Esophagus squamous epithelium (tissue), 4 donors: ENCODE data around the gene LRRC8C.

Experiments used
- POLR2A ChIP-seq, 4 donors: fragments of 450-650 bp; IDR thresholded peaks; one replicate each; pipeline ENCODE4 v1.6.1; 2017; ENCODE audit warnings: antibody characterized with exemption in 4 of 4, mild to moderate bottlenecking in 4 of 4, moderate library complexity in 3 of 4
- TF ChIP-seq, protein P1 (sequence below), 6 experiments: fragments of 450-650 bp in 4 of 6; fragments of 200-600 bp in 2 of 6; sonication (generic) in 2 of 6; IDR thresholded peaks; one replicate each; pipeline ENCODE4 v1.5.1; 2016 to 2019; ENCODE audit warnings: antibody characterized with exemption in 6 of 6, mild to moderate bottlenecking in 4 of 6, moderate library complexity in 4 of 6

DNA sequence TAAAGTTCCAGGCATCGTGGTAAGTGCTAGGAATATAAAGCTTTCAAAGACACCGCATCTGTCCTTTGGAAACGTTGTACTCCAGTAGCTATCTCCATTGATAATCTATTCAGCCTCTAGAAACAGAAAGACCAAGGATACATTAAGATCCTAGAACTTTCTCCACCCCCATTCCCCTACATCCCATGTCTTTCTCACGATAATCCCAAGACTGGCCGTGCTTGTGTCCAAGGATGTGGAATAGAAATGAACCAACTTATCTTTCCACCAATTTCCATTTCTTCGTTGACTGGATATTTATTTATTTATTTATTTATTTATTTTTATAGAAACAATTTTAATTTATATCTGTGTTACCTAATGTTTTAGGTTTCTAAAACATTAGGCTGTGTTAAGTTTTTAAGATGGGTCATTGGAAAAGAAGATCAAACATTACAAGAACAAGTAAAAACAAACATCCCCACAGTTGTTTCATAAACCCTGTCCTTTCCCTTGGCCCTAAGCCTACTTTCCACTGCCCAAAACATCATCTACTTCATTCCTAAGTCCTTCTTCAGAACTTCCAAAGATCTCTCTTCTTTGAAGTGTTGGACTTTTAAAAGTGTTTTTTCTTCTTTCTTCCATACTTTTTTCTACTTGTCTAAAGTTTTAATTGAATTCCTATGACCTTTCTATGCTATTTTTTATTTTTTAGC, 39.7 kb downstream of the LRRC8C start:
- TF ChIP-seq, protein P1, sequence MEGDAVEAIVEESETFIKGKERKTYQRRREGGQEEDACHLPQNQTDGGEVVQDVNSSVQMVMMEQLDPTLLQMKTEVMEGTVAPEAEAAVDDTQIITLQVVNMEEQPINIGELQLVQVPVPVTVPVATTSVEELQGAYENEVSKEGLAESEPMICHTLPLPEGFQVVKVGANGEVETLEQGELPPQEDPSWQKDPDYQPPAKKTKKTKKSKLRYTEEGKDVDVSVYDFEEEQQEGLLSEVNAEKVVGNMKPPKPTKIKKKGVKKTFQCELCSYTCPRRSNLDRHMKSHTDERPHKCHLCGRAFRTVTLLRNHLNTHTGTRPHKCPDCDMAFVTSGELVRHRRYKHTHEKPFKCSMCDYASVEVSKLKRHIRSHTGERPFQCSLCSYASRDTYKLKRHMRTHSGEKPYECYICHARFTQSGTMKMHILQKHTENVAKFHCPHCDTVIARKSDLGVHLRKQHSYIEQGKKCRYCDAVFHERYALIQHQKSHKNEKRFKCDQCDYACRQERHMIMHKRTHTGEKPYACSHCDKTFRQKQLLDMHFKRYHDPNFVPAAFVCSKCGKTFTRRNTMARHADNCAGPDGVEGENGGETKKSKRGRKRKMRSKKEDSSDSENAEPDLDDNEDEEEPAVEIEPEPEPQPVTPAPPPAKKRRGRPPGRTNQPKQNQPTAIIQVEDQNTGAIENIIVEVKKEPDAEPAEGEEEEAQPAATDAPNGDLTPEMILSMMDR (IDR thresholded peaks at IDR 0.05): no peak
- TF ChIP-seq POLR2A (IDR thresholded peaks at IDR 0.05): no peak
